Activated naive CD4-positive, alpha-beta T cell (primary cell): ENCODE measurements around the gene LRRC27.
"Not testable (repeated sequence)": the region's sequence is repeated elsewhere in the genome, so short reads cannot be mapped to it uniquely, and the experiment has no call there.

Experiments used
- DNase-seq, 4 experiments: peaks; one replicate each; lab custom pipeline; 2025; lab: John Stamatoyannopoulos, UW

The LRRC27 gene

GRCh38 chr10:132331601-132332432, at the start of gene LRRC27:
Gene LRRC27 (plus strand): TSS chr10:132332193. CDS start chr10:132333525, 1,332 bp downstream.
- peak; percentile 95 to 100 (median 98) for DNase-seq

DNA sequence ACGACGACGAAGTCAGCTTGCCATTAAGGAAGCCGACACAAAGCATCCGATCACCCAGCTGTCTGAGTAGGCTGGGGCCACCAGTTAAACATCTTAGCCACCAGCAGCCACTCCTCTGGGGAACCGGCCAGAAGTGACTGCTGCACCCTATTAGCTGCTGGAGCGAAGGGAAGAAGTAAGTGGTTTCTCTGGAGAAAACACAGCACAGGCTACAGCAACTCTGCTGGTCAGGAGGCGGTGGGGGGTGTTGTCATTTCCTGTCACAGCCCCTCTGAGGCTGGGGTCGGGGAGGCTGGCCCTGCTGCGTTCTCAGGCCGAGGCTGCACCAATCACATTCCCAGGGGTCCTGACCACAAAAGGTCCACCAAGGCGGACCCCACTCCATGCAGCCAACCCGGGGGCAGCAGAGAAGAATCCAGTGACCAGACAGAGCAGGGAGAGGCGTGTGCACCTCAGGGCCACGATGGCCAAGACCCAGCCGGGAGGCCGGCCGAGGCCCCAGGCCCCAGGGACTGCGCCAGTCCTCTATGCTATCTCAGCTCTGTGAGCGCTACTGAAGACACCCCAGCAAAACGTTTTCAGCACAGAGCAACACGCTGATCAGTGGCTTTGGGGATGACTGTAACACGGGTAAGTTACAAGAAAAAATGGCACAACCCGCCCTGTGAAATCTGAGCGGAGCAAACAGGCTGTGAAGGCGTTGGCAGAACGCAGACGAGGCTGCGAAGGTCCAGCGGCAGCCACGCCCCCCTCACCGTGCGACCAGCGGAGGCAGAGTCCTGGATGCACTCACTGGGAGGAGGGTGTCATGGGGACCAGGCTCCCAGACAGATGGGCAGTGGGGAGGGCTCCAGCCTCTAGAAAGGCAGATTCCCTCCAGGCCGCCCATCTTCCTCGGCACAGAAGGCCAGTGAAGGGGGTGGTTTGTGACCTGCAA, 49.1 kb upstream of the LRRC27 start:
- no peak for DNase-seq

GRCh38 chr10:132283604-132284382, 48.2 kb upstream of the LRRC27 start:
- no peak for DNase-seq

DNA sequence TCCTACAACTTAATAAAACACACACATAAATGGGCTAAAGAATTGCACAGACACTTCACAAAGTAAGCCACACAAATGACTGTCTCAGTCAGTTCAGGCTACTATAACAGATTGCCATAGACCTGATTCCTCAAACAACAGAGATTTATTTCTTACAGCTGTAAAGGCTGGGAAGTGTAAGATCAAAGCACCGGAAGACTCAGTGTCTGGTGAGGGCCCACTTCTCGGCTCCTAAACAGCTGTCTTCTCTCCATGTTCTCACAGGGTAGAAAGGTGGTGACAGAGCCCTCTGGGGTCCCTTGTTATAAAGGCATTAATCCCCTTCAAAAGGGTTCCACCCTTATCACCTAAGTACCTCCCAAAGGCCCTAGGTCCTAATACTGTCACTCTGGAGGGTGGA, 42.6 kb upstream of the LRRC27 start:
- no peak for DNase-seq

DNA sequence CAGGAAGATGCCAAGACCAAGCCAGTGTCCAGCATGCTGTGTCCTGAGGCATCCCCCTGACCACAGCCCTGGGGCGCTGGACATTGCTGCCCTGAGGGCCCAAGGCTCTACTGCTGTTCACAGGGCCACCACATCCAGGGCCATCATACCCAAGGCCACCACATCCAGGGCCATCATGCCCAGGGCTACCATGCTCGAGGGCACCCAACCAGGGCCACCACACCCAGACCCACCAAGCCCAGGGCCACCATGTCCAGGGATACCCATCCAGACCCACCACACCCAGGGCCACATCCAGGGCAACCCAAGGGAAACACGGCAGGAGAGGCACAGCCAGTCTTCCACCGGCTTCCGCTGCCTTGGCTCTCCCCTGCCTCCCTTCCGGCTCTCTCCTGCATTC, 41.4 kb upstream of the LRRC27 start:
- DNase-seq, result no peak

DNA sequence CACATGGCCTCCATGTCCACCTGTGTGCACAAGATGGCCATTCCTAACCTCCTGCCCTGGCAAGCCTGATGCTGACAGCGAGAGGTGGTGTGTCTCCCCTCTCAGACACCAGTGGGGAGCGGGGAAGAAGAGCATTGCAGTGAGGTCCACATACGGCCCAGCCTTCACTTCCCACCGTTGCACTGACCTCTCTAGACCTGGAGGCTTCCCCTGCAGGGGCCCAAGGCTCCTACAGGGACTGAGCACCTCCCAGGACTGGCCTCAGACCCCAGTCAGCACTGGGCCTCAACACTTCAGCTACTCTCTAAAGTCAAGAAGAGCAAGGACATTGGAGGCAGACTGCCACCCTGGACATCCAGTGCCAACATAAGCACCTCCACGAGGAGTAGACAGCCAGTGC, 40.2 kb upstream of the LRRC27 start:
- no peak for DNase-seq

DNA sequence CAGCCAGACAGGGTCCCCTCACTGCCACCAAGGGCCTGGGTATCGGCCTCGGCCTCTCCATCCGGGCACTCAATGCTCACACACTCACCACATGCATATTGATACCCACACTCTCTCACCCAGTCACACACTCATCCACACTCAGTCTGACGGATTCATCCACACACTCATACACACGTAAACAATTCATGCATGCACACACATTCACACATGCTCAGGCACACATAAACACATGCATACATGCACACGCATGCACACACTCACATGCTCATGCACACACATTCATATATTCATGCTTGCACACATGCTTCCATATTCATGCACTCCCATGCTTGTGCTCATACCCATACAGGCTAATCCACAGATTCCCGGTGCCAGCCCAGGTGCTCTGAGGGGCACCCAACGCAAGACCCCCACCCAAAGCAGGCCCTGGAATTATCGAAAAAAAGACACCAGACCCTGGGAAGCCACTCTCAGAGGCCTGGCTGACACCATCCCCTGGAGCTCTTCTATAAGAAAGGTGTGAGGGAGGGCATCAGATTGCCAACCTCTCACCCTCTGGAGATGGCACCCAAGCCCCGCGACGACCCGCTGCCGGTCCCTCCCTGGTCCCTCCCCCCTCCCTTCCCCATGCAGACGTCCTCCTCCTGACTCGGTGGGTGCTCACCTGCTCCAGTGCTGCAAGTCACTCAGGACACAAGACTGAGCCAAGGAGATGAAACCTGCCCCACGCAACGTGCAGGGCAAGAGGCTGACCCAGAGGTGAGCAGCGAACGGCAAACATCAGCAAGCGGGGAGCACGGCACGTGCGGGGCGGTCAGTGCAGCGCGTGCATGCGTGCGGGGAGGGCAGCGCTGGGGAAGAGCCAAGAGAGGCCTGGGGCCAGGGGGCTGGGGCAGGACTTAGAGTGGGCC, 39.4 kb upstream of the LRRC27 start:
- no peak for DNase-seq

- DNase-seq, result no peak
Observed at GRCh38 chr10:132293201-132293812, 38.7 kb upstream of the LRRC27 start.

DNA sequence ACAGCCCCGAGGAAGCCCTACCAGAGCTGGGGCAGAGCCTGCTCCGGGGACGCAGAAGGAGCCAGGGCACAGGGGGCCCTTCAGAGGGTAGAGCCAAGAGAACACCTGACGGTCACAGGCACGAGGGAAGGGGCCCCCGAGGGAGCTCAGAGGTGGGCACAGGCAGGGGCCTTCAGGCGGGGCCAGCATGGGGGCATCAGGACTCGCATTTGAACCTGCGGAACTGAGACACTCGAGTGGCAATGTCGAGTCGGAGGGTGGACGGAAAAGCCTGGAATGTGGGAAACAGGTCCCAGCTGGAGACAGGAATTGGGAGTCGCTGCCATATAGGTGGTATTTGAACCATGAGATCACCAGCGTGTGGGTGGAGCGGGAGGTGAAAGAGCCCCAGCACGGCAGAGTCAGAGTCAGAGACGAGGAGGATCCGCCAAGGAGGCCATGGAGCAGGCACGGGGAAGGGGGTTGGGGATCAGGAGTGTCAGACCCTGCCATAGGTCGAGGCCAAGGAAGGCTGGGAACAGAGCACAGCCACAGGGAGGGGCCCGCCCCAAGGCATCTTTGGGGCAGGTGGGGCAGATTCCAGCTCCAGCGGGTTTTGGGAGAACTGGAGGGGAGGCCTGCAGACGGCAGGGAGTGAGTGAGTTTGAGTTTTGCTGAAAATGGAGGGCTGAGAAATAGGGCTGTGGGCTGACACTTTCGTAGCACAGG, 38.0 kb upstream of the LRRC27 start:
- DNase-seq, result no peak

GRCh38 chr10:132294561-132295318, 37.3 kb upstream of the LRRC27 start:
- no peak for DNase-seq

DNA sequence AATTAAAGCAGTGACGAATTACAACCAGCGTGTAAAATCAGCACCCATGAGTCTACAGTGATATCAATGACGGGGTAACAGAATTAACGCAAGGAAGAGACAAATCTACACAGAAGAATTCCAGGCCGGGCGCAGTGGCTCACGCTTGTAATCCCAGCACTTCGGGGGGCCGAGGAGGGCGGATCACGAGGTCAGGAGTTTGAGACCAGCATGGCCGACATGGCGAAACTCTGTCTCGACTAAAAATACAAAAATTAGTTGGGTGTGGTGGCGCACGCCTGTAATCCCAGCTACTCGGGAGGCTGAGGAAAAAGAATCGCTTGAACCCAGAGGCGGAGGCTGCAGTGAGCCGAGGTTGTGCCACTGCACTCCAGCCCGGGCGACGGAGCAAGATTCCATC, 36.5 kb upstream of the LRRC27 start:
- DNase-seq, result not testable (repeated sequence)

DNA sequence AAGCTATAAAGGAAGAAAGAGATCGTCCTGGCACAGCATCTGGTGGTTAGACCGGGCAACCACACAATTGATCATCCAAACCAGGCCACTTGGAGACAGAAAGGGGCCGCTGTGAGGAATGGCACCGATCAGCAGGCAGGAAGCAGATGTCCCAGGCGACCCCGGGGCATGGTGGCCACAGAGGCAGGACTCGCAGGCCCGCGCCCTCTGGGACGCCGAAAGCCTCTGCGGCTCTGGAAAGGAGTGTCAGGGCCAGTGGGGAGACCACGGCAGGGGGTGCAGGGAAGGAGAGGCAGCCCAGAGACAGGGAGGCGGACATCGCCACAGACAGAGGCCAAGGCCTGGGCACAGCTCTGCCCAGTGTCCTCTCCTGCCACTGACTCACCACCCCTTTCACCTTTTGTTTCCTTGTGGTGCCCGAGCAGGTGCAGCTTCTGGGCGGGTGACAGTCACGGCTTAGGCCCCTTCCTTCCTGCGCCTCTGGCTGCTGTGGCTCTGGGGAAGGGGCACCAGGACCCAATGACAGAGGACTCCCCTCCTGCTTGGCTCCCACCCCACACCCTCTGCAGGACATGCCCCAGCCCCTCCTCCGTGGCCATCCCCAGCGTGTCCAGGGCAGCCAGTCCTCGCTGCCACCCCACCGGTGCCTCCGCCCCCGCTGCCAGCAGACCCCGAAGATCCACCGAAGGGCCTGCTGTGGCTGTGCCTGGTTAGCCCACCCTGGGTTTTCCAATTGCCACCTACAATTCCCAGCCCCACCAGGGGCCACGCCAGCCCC, 35.1 kb upstream of the LRRC27 start:
- DNase-seq, result no peak

DNA sequence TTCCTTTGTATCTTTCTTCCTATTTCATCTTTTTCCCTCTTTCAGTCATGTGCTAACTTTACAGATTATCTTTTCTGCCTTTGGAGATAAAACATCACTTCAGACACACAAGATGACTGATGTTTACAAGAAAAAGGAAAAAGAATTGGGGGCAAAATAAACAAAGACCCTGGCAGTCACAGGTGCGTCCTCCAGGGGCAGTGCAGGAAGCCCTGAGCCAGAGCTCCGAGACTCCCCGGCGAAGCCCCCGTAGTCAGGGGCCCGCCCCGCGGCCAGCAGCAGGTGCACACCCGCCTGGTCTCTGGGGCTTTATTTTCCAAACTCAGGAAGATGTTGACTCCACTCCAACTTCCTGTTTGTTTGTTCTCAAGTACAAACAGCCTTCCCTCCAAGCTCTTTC, 34.5 kb upstream of the LRRC27 start:
- no peak for DNase-seq

DNA sequence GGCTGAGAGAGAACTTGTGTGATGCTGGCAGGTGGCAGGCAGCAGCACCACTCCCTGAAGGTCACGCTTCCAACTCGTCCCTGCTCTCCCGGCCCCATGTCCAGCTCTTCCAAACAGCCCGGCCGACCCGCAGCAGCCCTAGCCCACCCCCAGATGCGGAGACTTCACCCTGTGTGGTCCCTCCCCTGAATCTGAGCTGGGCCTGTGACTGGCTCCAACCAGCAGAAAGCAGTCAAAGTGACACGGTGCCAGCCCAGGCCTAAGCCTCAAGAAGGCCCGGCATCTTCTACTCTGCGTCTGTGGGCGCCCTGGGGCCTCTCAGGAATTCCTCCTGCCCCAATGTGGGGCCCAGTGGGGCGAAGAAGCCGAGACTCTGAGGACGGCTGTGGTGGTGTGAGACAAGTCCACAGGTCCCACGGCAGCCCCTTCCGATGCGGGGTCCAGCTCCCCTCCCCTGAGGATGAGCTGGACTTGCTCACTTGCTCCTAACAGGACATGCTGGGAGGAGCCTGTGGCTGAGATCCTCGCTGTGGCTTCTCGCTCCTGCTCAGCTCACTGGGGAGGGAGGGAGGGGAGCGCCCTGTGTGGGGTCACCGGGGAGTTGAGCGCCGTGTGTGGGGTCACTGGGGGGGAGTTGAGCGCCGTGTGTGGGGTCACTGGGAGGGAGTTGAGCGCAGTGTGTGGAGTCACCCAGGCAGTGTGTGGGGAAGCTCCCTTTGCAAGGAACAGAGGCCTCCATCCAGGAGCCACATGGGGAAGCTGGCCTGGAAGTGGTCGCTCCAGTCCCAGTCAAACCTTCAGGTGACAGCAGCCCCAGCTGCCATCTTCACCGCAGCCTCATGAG, 33.7 kb upstream of the LRRC27 start:
- no peak for DNase-seq

DNA sequence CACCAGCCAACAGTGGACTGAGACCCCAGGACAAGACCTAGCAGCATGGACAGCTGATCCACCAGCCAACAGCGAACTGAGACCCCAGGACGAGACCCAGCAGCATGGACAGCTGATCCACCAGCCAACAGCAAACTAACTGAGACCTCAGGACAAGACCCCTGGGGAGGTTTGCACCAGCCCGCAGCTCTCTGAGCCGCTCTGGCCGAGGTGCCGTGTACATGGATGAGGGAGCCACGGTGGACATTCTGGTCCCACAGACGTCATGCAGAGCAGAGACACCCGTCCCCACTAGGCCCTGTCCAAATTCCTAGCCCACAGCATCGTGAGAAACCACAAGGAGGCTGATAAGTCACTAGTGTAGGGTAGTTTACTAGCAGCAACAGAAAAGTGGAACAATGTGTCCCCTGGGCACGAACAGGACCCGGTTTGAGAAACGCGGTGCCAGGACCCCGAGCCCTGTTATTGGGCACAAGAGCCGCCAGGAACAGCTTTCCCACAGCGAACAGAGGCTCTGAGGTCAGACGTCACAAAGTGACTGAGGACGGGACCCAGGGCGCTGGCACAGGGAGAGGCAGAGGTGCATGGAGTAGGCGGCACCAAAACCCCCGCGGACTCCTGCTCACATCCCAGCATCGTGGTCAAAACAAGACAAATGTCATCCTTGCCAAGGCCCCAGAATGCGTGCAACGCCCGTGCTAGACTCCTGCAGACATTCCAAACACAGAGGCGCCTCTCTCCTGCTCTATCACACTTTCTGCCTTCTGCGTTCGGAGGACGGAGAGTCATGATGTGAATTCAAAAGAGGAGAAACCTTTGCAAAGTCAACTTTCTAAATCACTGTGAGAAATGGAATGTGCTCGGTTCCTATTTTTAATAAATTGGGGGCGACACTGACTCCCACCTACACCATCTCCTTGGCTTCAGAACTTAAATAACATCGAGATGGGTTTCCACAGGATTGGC, 32.3 kb upstream of the LRRC27 start:
- DNase-seq, result no peak

- DNase-seq, result no peak
Observed at GRCh38 chr10:132300582-132300981, 31.4 kb upstream of the LRRC27 start.
